Neural progenitor cell (in vitro differentiated cells): ENCODE data around the gene LMTK2.

ENCODE experiments used
- CTCF ChIP-seq: fragments of 200-600 bp; sonication (generic); IDR thresholded peaks from 2 replicates; pipeline ENCODE4 v1.5.1; 2017; ENCODE audit warnings: antibody characterized with exemption, mild to moderate bottlenecking
- EZH2 ChIP-seq: fragments of 200-600 bp; sonication (generic); IDR thresholded peaks from 2 replicates; pipeline ENCODE4 v1.6.1; 2017; ENCODE audit warnings: antibody characterized with exemption, mild to moderate bottlenecking, moderate library complexity
- EZH2phosphoT487 ChIP-seq: fragments of 200-600 bp; sonication (generic); IDR thresholded peaks from 2 replicates; pipeline ENCODE4 v1.6.1; 2017; ENCODE audit warnings: antibody characterized with exemption

GRCh38 chr7:98229991-98230745, 123.5 kb downstream of the LMTK2 start:
- TF ChIP-seq CTCF = no peak
- no peak for TF ChIP-seq EZH2
- TF ChIP-seq EZH2phosphoT487 = no peak
